Central memory CD4-positive, alpha-beta T cell (primary cell): ENCODE data around the gene PLCG2.
"Not testable (repeated sequence)": the region's sequence is repeated elsewhere in the genome, so short reads cannot be mapped to it uniquely, and the experiment has no call there.

ENCODE experiments used
- DNase-seq: peaks from one replicate; pipeline ENCODE4 v3.0.0; 2022

PLCG2 gene

DNA sequence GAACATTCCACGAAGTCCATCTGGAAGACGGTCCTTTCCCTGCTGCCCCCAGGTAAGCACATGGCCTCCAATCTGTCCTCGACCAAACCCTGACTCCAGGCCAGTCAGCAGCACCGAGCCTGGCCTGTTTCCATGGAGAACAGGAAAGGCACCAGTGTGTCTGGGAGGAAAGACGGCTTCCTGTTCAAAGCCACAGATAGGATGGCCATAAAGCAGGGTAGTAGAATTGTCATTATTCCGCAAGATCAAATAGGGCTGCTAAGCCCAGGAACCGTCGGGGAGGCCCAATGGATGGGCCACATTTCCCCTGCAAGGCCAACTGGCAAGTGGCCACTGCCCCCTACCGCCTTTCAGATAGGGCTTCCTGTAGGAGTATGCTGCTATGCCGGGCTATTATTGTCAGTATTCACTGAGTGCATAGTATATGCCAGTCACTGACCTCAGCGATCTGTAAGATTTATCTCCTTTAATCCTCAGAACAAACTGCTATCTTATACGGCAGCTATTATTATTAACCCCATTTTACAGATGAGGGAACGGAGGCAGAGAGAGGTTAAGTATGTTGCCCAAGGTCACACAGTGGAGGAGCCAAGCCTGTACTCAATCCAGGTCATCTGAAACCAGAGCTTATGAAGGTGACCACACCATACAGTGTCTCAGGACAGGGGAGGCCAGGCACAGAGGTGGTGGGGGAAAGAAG, 23.0 kb upstream of the PLCG2 start:
- DNase-seq: no peak

DNA sequence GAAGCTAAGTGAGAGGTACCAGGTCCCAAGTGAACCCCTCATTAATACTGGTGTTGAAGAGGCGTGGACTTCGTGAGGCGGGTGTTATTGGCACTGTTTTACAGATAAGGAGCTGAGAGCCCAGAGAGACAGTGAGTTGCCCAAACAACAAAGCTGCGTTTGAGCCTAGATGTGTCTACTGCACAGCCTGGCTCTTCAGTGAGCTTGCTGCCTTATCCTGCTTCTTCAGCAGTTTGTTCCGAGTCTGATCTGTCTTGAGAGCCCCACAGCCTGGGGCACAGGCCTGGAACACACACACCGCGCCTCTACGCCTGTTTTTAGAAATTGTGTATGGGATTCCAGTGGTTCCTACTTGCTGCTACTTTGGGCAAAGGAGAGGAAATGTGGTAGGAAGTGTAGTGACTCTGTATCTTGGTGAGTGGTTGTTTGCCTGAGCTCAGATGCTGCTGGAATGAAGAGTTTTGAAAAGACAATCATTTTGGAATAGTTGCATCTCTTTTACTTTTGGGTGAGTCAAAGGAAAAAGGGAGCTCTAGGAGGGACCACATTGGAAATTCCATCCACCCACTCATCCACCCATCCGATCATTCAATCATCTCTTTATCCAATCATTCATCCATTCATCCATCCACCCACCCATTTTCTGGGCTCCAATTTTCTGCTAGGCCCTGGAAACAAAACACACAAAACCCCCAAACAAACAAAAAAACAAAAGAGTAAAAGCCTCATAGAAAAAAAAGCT, 22.3 kb upstream of the PLCG2 start:
- no peak for DNase-seq

DNA sequence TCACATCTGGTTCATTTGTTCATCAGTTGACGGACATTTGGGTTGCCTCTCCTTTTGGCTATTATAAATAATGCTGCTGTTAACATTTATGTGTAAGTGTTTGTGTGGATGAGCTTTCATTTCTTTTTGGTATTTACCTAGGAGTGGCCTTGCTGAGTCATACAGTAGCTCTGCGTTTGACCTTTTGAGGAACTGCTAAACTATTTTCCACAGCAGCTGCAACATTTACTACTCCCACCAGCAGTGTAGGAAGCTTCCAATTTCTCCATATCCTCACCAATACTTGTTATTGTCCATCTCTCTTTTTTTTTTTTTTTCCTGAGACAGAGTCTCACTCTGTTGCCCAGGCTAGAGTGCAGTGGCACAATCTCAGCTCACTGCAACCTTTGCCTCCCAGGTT, 20.7 kb upstream of the PLCG2 start:
- DNase-seq: no peak

DNA sequence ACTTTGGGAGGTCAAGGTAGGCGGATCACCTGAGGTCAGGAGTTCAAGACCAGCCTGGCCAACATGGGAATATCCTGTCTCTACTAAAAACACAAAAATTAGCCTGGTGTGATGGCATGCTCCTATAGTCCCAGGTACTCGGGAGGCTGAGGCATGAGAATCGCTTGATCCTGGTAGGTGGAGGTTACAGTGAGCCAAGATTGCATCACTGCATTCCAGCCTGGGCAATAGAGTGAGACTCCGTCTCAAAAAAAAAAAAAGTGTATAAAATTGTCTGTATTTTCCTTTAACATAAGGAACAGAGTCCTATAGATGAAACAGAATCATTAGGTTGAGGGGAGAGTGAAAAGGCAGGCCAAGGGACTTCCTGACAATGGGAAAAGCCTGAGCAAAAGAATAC, 16.8 kb upstream of the PLCG2 start:
- DNase-seq: not testable (repeated sequence)

DNA sequence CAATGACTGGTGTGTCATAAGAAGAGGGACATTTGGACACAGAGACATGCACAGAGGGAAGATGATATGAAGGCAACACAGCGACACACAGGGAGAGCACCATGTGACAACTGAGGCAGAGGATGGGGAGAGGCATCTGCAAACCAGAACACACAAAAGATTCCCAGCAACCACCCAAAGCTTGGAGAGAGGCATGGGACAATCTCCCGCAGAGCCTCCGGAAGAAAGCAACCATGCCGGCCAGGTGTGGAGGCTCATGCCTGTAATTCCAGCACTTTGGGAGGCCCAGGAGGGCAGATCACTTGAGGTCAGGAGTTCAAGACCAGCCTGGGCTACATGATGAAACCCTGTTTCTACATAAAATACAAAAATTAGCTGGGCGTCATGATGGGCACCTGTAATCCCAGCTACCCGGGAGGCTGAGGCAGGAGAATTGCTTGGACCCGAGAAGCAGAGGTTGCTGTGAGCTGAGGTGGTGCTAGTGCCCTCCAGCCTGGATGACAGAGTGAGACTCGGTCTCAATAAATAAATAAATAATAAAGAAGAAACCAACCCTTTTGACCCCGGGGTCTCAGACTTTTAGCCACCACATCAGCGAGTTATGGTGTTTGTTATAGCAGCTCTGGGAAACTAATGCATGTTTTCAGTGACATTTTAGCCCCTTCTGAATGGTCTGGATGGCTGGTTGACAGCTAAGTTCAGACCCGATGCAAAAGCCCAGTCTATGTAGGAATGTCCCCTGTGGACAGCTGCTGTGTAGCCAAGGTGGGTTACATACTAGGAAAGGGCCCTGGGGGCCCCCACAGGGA, 13.8 kb upstream of the PLCG2 start:
- DNase-seq: no peak

DNA sequence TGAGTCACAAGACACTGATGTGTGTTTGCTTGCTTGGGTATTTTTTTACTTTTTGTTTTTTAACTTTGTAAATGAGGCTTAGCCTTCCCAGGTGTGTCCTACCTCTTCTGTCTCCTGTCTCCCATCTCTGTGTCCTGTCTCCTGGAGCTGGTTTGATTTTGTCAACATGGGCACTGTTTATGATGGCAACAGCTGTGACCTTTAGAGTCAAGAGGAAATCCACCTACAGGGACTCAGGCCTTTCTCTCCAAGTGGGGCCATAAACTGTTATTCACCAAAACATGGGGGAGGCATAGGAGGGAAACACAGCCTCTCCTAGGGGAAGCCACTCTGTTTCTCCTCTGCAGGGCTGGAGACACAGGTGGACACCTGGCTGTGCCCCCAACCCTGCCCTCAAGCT, 13.1 kb upstream of the PLCG2 start:
- DNase-seq: no peak

DNA sequence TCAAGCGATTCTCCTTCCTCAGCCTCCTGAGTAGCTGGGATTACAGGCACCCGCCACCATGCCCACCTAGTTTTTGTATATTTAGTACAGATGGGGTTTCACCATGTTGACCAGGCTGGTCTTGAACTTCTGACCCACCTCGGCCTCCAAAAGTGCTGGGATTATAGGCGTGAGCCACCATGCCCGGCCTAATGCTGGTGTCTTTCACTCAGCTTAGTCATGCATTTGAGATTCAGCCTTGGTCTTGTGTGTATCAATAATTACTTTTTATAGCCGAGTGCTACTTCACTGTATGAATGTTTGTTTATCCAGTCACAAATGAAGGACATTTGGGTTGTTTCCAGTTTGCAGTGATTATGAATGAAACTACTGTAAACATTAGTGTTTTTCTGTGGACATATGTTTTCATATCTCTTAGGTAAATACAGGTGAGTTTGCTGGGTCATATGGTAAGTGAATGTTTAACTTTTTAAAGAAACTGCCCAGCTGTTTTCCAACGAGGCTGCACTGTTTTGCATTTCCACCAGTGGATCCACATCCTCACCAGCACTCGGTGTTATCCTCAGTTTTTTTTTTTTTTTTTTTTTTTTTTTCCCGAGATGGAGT, 11.0 kb upstream of the PLCG2 start:
- DNase-seq: no peak

DNA sequence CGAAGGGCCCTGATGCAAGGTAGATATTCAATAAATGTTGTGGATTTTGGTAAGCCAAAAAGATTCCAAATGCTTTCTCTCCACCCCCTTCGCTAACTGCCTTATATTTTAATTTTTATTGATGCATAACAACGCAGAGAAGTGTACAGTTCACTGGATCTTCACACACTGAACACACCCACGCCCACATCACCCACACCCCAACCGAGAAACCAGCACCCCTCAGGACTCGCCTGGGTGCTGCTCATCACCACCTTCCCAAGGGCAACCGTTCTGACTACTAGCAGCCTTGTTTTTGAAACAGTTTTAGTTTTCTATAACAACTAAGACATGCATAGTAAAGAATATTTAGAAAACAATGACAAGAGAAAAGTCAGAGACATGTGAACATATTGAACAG, 9.1 kb upstream of the PLCG2 start:
- no peak for DNase-seq

DNA sequence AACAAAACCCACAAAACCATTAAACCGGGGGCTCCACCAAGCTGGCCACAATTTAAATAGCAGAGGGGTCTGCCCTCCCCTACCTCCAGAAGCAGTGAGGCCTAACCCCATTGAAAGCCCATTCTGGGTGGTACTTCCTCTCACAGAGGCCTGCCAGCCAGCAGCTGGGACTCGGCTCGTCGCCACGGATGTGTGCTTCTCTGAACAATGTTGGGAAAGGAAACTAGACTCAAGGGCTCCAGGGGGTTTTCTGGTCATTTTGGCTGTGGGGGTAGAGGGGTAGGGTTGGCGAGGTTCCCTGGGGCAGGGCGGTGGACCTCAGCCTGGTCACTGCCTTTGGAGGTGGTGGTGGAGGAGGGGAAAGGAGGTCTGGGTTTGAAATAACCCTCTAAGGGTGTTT, 4.7 kb upstream of the PLCG2 start:
- no peak for DNase-seq

DNA sequence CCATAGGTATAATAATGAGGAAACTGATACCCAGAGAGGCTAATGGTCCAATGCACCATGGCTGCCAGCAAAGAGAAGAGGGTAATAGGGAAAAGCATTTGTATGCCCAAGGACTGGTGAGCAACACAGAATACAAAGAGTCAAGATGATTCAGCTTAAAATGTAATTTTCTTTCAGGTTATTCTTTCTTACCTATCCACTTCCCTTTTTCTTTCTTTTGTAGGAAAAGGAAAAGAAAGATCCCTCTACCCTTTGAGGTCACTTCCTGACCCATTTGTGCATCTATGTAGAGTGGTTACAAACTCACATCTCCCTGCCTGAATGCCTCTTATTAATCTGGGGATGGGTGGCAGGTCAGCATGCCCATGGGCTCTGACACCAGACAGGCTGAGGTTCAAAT, 3.5 kb upstream of the PLCG2 start:
- no peak for DNase-seq

DNA sequence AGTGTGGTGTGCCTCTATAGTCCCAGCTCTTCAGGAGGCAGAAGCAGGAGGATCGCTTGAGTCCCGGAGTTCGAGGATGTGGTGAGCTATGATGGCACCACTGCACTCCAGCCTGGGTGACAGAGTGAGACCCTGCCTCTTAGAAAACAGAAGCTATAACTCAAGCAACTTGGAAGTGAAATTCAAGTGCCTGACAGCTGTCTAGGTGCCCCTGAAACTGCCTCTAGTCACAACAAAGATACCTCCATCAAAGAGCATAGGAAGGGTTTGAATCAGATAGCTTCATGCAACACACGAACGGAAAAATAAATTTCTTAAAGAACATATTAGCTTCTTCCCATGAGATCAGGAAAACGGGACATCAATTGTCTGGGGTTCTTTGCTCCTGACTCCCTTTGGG, 860 bp upstream of the PLCG2 start:
- no peak for DNase-seq

DNA sequence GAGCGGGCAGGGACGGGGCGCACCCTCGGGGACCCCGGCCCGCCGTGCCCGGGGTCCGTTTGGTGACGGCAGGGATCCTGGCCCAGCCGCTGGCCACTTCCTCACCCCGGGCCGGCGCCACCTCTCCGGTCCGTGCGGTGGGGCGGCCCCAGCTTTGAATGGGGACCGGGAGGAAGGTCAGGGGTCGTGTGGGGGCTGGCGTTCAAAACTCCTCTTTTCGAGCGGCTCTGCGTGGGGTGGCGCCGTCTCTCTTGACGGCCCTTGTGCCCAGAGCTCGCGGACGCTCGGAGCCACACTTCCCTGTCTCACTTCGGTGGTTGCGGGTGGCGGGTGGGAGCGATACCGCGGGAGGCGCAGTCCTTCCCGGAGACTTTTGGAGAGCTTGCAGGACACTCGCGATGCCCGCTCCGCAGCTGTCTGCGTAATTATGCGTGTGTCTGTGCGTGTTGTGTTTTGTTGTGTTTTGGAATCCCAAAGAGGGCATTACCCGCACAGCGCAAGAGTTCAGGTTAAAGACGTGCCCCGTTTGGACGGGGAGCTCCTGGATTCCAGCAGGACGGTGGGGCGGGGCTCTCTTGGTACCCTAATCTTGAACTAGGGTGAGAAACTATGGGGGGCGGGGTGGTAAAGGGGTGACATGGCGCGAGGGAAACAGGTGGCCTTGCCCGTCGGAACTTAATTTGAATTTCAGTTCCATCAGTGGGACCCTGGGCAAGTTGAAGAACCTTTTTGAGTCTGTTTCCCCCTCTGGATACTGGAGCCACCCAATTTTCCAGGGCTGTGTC, 637 bp downstream of the PLCG2 start:
- no peak for DNase-seq

DNA sequence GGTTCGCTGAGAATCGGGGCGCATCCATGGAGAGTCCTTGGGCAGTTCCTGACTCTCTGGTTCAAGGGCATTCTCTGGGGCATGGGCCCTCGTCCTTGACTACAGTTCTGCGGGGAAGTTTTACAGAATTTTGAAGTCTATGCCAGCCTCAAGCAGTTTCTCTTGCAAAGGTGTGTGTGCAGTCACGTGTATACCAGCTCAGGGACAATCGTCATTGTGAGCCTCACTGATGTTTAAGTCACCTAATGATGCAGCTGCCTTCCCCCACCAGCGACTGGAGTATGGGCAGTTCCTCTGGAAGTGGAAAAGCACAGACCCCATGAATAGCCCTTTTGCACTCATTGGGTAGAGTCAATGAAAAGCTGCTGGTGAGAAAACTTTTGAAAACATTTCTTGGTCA, 1.3 kb downstream of the PLCG2 start:
- no peak for DNase-seq

DNA sequence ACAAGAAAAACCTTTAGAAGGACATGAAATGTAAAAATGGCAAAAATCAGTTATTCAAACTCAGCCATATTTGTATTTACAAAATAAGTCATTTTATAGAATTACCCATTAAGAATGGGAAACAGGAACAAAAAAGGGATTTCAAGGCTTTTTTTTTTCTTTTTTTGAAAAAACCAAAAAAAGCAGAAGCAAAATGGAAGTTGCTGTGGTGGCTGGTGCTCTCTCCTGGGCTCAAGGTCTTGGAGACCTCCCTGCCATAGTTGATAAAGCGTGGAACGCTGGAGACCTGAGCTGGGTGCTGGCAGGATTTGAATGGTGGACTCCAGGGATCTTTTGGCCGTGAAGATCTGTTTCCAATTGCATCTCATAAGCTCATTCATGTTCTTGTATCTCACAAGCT, 3.1 kb downstream of the PLCG2 start:
- no peak for DNase-seq

DNA sequence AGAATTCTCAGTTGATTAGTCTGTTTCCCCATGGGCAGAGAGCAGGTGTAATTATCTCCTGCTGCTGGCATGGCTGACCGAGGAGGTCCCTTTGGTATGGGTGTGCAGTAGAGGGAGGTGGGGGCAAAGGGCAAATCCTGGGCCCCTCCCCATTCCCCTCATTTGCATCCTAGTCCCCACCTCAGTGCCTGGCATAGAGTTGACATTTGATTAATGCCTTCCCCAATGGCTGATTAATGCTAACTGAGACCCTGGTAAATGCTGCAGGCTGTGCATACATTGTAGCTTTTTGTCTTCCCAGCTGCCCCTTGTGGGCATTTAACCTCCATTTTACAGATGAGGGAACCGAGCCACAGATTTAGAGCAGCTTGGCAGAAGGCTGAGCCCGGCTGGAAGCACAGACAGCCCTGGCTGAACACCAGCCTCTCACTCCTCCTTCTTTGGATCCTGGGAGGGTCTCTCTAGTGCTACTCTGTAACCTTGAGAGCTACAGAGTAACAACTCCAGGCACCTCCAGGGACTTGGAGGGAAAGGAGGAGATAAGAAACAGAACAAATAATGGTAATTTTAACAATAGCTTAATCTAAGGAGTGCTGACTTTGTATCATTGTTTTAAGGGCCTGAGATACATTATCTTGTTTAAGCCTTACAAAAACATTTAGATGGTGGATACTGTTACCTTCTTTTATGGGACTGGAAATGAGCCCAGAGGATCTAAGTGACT, 5.1 kb downstream of the PLCG2 start:
- DNase-seq: no peak

DNA sequence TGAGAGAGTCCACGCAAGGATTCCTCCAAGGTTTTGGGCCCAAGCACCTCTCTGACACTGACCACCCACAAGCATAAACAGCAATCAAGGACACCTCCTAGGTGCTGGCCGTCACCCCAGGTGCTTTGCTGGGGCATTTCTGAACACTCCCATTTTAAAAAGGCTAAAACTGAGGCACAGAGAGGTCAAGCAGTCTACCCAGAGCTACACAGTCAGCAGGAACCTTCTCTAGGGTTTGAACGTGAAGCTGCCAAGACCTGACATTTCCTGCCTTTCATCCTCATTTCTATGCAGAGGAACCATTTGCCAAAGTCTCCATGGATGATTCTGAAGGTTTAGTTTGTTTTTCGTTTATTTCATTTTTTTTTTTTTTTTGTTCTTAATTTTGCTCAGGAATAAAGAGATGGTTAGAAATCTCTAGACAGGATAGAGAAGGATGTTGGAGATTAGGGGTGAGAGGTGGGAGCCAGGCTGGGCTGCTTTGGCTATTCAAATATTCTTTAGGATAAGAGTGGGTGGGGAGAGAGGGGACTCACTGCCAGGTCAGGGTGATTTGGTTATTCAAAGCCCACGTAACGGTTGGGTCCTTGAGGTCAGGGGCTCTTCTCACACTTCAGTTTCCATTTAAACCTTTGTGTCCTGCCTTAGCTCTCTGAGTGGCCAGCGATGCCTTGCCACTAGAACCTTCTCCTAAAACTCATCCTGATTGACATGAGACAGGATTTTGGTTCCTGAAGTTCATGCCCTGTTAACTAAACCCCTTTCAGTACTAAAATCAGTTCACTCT, 6.2 kb downstream of the PLCG2 start:
- no peak for DNase-seq

DNA sequence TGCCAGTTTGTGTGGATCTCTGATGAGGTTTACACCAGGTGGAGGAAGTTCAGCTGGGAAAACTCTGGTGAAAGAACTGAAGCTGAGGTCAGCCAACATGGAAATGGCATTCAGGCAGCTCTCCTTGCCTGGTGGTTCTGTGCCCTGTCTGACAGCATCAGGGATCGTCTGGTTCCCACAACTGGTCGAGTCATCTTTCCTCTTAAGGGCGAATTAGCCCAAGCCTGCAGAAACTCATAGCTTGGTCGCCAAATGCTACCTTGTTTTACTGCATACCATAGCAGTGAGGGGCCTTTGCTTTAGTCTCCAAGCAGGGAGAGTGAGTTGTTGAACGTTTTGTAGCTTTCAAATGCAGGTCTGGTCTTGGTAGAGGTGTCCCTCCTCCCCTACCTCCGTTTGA, 7.2 kb downstream of the PLCG2 start:
- no peak for DNase-seq

DNA sequence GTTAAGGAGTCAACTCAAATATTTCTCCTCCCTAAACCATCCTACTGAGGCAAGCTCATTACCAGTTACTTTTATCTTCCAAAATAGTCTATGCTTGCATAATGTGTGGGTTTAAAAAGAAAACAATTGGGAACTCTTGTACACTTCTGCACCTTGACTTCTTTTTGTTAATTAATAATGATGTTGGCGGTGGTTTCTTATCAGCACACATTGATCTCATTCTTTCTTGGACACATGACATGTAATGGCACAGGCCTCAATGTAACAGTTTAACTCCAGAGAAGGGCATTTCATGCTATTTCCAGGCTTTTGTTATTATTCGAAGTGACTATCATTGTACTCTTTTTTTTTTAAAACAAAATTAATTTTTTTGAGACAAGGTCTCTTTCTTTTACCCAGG, 7.8 kb downstream of the PLCG2 start:
- DNase-seq: no peak

DNA sequence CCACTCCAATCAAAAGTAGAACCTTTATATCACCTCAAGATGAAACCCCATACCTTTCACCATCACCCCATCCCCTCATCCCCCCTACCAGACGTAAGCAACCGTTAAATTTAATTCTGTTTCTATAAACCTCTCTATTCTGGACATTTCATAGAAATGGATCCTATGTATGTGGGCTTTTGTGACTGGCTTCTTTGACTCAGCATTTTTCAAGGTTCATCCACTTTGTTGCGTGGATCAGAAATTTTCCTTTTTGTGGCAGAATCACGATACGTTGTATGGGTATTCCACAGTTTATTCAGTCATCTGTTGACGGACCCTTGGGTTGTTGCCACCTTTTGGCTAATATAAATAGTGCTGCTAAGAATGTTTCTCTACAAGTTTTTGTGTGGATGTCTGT, 8.6 kb downstream of the PLCG2 start:
- no peak for DNase-seq

DNA sequence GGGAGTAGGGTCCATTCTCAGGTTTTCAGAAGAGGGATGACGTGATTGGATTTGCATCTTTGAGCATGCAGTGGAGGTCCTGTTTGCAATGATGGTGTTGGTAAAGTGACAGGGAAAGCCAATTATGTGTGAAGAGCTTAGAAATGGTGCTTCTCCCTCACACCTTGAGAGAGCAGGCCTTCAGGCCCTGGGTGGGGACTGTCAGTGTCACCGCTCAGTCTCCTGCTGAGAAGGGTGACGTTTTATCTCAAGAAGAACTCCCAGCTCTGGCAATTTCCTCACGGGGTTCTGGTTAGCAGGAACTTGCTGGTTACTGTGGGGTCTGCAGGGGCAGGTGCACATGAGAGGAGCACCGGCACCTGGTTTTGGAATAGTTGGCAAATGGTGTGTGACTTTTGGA, 11.2 kb downstream of the PLCG2 start:
- no peak for DNase-seq

DNA sequence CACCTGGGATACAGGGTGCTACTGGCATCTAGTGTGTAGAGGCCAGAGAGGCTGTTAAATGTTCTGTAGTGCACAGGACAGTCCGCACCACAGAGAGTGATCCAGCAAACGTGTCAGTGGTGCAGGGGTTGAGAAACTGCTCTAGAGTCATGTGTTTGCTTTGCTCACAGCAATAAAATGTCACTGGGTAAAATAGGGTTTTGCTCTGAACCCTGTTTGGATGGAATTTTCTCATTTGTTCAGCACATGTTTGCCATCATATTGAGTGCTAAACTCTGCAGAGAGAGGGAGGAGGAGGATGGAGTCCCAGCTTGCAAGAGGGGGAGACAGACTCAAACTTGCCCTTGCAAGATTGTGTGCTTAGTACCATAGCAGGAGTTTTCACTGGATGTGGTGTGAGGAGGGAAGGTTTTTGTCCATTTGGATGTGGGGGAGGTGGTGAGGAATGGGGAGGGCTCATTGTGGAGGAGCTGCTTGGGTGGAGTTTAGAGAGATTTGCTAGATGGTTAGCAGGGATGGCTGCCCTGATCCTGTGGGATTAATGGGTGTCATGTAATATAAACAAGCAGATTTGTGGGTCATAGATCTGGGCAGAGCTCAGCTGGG, 11.8 kb downstream of the PLCG2 start:
- no peak for DNase-seq
